GM19467 (cell line): Measurements from ENCODE around the gene NLRC5.

Source experiments
- ATAC-seq: cut with Tn5 transposase; IDR thresholded peaks from one replicate; pipeline ENCODE4 v1.9.1; 2021; ENCODE audit warnings: mild to moderate bottlenecking, moderate library complexity; ENCODE audit not compliant: unreplicated experiment

The NLRC5 gene

GRCh38 chr16:57022445-57022844, 33.1 kb downstream of the NLRC5 start:
- no peak for ATAC-seq

DNA sequence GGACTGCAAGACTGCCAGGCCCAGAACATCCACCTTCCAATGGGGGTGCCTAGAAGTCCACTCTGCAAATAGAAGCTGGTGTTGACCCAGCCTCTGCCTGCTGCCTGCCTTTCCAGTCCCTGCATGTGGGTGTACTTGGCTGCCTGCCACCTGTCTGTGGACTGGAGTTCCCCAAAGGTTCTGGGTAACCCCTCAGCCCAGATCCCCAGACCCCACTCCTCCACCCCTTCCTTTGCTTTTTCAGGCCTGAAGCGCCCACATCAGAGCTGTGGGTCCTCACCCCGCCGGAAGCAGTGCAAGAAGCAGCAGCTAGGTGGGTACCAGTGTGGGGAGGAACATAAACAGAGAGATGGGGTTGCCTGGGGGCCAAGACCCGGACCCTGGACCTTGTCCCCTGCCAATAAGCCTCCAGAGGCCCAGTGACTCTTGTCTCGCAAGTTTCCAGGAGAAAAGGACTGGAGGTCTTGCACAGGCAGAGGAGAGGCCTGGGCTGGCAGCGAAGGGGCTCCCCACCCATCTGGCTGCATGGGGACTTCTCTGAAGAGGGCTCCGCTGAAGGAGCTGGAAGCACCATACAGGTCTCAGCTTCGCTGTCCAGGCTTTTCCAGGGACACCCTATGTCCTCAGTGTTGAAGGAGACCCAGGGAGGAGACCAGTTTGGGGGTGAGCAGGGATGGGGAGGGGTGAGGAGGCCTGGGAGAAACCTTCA, 34.3 kb downstream of the NLRC5 start:
- ATAC-seq, result no peak

- no peak for ATAC-seq
Measured at GRCh38 chr16:57024894-57025680, 35.7 kb downstream of the NLRC5 start.

DNA sequence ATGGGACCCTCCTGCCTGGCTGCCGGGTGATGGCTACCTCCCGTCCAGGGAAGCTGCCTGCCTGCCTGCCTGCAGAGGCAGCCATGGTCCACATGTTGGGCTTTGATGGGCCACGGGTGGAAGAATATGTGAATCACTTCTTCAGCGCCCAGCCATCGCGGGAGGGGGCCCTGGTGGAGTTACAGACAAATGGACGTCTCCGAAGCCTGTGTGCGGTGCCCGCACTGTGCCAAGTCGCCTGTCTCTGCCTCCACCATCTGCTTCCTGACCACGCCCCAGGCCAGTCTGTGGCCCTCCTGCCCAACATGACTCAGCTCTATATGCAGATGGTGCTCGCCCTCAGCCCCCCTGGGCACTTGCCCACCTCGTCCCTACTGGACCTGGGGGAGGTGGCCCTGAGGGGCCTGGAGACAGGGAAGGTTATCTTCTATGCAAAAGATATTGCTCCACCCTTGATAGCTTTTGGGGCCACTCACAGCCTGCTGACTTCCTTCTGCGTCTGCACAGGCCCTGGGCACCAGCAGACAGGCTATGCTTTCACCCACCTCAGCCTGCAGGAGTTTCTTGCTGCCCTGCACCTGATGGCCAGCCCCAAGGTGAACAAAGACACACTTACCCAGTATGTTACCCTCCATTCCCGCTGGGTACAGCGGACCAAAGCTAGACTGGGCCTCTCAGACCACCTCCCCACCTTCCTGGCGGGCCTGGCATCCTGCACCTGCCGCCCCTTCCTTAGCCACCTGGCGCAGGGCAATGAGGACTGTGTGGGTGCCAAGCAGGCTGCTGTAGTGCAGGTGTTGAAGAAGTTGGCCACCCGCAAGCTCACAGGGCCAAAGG, 36.8 kb downstream of the NLRC5 start:
- no peak for ATAC-seq

- ATAC-seq, result no peak
Measured at GRCh38 chr16:57026778-57027062, 37.4 kb downstream of the NLRC5 start.

- ATAC-seq, result no peak
Measured at GRCh38 chr16:57027067-57027466, 37.7 kb downstream of the NLRC5 start.

GRCh38 chr16:57028086-57028485, 38.7 kb downstream of the NLRC5 start:
- ATAC-seq, result no peak

DNA sequence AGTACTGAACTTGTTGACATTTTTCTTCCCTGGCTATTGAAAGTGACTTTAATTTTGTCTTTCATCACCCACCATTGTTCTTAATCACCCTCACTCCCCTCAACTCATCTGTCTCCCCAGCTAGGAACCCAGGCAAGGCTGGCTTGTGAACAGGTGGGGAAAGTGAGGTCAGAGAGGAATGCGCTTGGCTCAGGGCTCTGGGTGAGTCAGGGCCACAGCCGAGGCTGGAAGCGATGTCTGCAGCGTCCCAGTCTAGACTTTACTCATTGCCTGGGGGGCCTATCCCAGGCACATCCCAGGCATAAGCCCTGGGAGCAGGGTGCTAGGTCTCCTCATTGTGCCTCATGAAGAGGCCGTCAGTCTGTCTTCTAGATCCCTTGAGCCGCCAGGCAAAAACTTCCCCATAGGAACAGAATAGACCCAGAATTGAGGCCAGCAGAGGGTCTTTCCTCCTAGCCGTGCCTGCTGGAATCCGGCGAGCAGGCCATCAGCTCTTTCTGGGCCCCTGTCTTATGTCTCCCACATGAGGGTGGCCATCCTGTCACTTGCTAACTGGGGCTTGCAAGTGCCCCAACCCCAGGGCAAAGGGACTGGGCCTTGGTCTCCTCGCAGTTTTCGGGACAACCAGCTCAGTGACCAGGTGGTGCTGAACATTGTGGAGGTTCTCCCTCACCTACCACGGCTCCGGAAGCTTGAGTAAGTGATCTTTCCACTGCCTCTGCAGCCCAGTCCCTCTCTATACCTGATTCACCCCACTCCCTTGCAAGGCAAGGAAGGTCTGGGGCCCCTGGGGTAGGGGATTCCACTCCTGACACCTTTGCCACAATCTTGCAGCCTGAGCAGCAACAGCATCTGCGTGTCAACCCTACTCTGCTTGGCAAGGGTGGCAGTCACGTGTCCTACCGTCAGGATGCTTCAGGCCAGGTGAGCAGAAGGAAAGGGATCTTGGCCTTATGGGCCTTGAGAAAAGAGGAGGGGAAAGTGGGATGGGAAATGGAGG, 40.1 kb downstream of the NLRC5 start:
- no peak for ATAC-seq

- no peak for ATAC-seq
Measured at GRCh38 chr16:57030346-57030902, 41.1 kb downstream of the NLRC5 start.

- no peak for ATAC-seq
Measured at GRCh38 chr16:57031156-57031555, 41.8 kb downstream of the NLRC5 start.

DNA sequence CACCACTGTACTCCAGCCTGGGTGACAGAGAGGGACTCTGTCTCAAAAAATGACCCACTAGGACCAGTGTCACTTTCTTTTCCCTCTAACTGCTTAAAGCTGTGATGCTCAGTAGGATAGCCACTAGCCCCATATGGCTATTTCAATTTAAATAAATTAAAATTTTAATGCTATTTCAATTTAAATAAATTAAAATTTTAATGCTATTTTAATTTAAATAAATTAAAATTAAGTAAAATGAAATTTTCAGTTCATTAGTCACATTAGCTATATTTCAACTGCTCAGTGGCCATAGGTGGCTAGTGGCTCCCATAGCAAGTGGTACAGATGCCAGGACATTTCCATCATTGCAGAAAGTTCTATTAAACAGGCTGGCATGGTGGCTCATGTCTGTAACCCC, 43.0 kb downstream of the NLRC5 start:
- no peak for ATAC-seq

DNA sequence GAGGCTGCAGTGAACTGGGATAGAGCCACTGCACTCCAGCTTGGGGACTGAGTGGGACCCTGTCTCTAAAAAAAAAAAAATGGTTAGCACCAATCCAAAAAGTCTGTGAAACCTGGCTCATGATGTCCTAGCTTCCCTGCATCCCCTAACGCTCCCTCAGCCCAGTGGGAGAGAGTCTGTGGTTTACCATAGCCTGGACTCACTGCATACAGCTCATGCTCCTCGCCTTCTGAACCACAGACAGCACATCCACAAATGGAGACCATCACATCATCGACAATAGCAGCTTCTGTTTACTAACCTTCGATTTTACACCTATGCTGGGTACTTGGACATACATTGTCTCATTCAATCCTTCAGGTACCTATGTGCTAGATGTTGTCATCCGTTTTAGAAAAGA, 43.6 kb downstream of the NLRC5 start:
- ATAC-seq, result no peak

GRCh38 chr16:57036315-57036714, 47.0 kb downstream of the NLRC5 start:
- no peak for ATAC-seq

GRCh38 chr16:57036945-57037344, 47.6 kb downstream of the NLRC5 start:
- no peak for ATAC-seq

- ATAC-seq, result no peak
Measured at GRCh38 chr16:57038166-57038565, 48.8 kb downstream of the NLRC5 start.

- ATAC-seq, result no peak
Measured at GRCh38 chr16:57039148-57039812, 49.9 kb downstream of the NLRC5 start.

DNA sequence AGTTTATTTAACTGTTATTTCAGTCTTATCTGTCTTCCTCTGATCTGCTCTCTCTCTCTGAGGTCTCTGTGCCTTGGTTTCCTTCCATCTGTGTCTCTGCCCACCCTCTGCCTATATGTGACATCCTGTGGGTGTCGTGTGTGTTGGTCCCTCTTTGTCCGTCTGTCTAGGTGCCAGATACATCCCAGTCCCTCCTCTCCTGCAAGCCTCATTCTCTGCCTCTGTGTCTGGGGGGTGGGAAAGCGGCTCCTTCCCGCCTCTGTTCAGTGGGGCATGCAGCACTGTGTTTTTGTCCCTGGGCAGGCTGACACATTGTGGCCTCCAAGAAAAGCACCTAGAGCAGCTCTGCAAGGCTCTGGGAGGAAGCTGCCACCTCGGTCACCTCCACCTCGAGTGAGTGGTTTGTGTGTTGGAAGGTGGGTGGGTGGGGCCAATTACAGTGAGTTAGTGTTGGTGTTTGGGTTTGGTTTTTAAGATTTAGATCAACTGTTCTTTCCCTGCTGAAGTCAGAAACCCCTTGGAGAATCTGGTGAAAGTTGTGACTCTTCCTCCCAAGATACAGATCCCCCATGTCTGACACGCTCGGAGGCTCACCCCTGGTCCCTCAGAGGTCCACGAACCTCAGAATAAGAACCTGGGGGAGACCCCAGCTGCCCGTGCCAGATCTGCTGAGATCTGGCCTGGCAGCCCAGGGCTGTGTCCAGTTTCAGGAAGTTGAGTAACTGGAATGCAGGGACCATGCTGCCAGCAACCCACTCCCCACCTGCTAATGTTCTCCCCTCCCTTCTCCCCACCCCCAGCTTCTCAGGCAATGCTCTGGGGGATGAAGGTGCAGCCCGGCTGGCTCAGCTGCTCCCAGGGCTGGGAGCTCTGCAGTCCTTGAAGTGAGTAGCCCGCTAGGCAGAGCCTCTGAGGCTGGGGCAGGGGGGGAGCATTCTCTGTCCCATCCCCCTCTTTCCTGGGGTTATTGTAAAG, 52.1 kb downstream of the NLRC5 start:
- peak; percentile 11 for ATAC-seq
